SH-SY5Y (cell line): Measurements from ENCODE around the gene ATL2.

Experiments
- GATA2 ChIP-seq: IDR thresholded peaks from 2 replicates; pipeline ENCODE4 v1.6.1; 2011; ENCODE audit warnings: mild to moderate bottlenecking, low read depth, low read length
- GATA3 ChIP-seq: IDR thresholded peaks from 2 replicates; pipeline ENCODE4 v1.6.1; 2011; ENCODE audit warnings: low read depth, mild to moderate bottlenecking, low read length, moderate library complexity

DNA sequence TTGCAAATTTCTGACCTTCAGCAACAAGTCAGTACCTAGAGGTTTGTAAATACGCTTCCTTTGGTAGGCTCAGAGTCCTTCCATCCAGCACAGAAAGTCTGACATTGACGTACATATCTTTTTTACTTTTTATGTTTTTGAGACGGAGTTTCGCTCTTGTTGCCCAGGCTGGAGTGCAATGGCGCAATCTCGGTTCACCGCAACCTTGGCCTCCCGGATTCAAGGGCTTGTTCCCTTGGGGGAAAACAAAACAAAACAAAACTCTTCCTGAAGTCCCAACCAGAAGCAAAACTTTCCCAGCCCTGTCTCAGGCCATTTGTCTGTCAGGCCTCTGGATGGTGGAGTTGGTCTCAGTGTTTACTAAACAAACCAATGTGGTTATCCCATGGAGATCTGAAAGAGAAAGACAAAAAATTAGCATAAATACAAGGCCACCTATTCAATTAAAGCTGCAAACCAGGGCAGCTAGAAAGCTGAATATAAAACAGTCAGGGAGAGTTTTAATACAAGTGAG, 29.6 kb upstream of the ATL2 start:
- no peak for TF ChIP-seq GATA3
- no peak for TF ChIP-seq GATA2
